SK-N-MC (cell line): Measurements from ENCODE around the gene HHAT.

Experiments used
- EZH2 ChIP-seq: fragments of 200-600 bp; sonication (generic); IDR thresholded peaks from one replicate; pipeline ENCODE4 v1.6.1; 2017; ENCODE audit warnings: antibody characterized with exemption
- FOXP2 ChIP-seq: optimal IDR thresholded peaks from 2 replicates; pipeline ENCODE3; 2011; ENCODE audit warnings: mild to moderate bottlenecking, moderate library complexity; ENCODE audit not compliant: insufficient read depth; ENCODE audit errors: extremely low read length, control extremely low read depth
- POLR2AphosphoS5 ChIP-seq: IDR thresholded peaks from 2 replicates; pipeline ENCODE4 v1.6.1; 2012; ENCODE audit warnings: mild to moderate bottlenecking, low read depth, low read length, borderline replicate concordance

- TF ChIP-seq POLR2AphosphoS5 (peak; percentile 47), EZH2 (no peak), FOXP2 (no peak)
These were observed at the start of gene HHAT for GRCh38 chr1:210328746-210329503.
